DND-41 (cell line): ENCODE data around the gene CPE.
A peak's percentile ranks its signal among the peaks of the same experiment; 100 is the strongest.
"Not testable (repeated sequence)": the region's sequence is repeated elsewhere in the genome, so short reads cannot be mapped to it uniquely, and the experiment has no call there.

Experiments used
- ATAC-seq: fragments of 200-7000 bp; cut with Tn5 transposase; 3 replicates; pipeline ENCODE4 v1.9.1; 2021; ENCODE audit warnings: low read depth; ENCODE audit not compliant: insufficient read depth
- DNase-seq: peaks from one replicate; pipeline ENCODE4 v3.0.0-alpha.2; 2020
- H2AFZ ChIP-seq: 2 replicates; pipeline ENCODE4 v1.6.0; 2012; ENCODE audit warnings: low read depth, low read length
- H3K27ac ChIP-seq: 2 replicates; pipeline ENCODE4 v1.5.1; 2012; ENCODE audit warnings: low read length, inconsistent platforms
- H3K27me3 ChIP-seq: fragments of 200-600 bp; sonication (generic); 2 replicates; pipeline ENCODE4 v1.6.0; 2012; ENCODE audit warnings: low read length, mild to moderate bottlenecking, inconsistent platforms; ENCODE audit not compliant: insufficient read depth, poor library complexity
- H3K36me3 ChIP-seq: 2 replicates; pipeline ENCODE4 v1.5.1; 2012; ENCODE audit warnings: low read length, inconsistent platforms; ENCODE audit not compliant: insufficient read depth
- H3K4me1 ChIP-seq: 2 replicates; pipeline ENCODE4 v1.5.1; 2012; ENCODE audit warnings: mild to moderate bottlenecking, low read length; ENCODE audit not compliant: insufficient read depth
- H3K4me2 ChIP-seq: 2 replicates; pipeline ENCODE4 v1.6.0; 2012; ENCODE audit warnings: mild to moderate bottlenecking, moderate library complexity, low read length, inconsistent platforms; ENCODE audit not compliant: insufficient read depth
- H3K4me3 ChIP-seq, 2 experiments: fragments of 200-600 bp in 1 of 2; shearing (Covaris generic) in 1 of 2; 2 replicates each; pipeline ENCODE4 v1.5.1; 2012 to 2016; ENCODE audit warnings: inconsistent platforms in 2 of 2, low read length in 2 of 2, mild to moderate bottlenecking in 2 of 2, low read depth in 1 of 2, moderate library complexity in 1 of 2
- H3K79me2 ChIP-seq: 2 replicates; pipeline ENCODE4 v1.6.0; 2012; ENCODE audit warnings: low read length, inconsistent platforms; ENCODE audit not compliant: insufficient read depth
- H3K9ac ChIP-seq: 2 replicates; pipeline ENCODE4 v1.6.0; 2012; ENCODE audit warnings: low read depth, mild to moderate bottlenecking, inconsistent platforms, low read length, moderate library complexity
- H3K9me3 ChIP-seq: 2 replicates; pipeline ENCODE4 v1.5.1; 2012; ENCODE audit warnings: low read length, moderate library complexity, mild to moderate bottlenecking, inconsistent platforms; ENCODE audit not compliant: insufficient read depth, severe bottlenecking
- H4K20me1 ChIP-seq: 2 replicates; pipeline ENCODE4 v1.6.0; 2012; ENCODE audit warnings: low read length; ENCODE audit not compliant: insufficient read depth
- CTCF ChIP-seq: IDR thresholded peaks from 2 replicates; pipeline ENCODE4 v1.5.1; 2012; ENCODE audit warnings: borderline replicate concordance, low read length, moderate library complexity, mild to moderate bottlenecking; ENCODE audit not compliant: poor library complexity, severe bottlenecking; ENCODE audit errors: extremely low read depth
- EZH2 ChIP-seq: IDR thresholded peaks from 3 replicates; pipeline ENCODE4 v1.6.1; 2012; ENCODE audit warnings: borderline replicate concordance, low read depth, mild to moderate bottlenecking, moderate library complexity, low read length, inconsistent platforms; ENCODE audit not compliant: severe bottlenecking

CPE gene

GRCh38 chr4:165335163-165335703 is 43.6 kb upstream of the CPE start:
- H2AFZ ChIP-seq = no peak overlapping the region
- peaks cover 98% of the 10 kb centered on the region for H3K36me3 ChIP-seq
- no peaks in the 10 kb centered on the region for H3K27me3 ChIP-seq
- H3K79me2 ChIP-seq = peaks cover 80% of the 10 kb centered on the region
- peak overlapping the region; percentile 83; the same call in 1 of the 2 replicates for H3K4me2 ChIP-seq
- ATAC-seq (no peak), DNase-seq (no peak)
- TF ChIP-seq CTCF (no peak), EZH2 (no peak)
- H3K4me1 ChIP-seq = peaks cover 68% of the 10 kb centered on the region
- H3K27ac ChIP-seq = no peak overlapping the region; the same call in 1 of the 2 replicates
- H4K20me1 ChIP-seq = peaks cover 75% of the 10 kb centered on the region
- peak overlapping the region; percentile 14; the same call in 1 of the 2 replicates for H3K9ac ChIP-seq
- peak overlapping the region in 1 of 2 experiments; percentile 19; a peak in 1 of 4 replicates for H3K4me3 ChIP-seq
- H3K9me3 ChIP-seq = no peaks in the 10 kb centered on the region

DNA sequence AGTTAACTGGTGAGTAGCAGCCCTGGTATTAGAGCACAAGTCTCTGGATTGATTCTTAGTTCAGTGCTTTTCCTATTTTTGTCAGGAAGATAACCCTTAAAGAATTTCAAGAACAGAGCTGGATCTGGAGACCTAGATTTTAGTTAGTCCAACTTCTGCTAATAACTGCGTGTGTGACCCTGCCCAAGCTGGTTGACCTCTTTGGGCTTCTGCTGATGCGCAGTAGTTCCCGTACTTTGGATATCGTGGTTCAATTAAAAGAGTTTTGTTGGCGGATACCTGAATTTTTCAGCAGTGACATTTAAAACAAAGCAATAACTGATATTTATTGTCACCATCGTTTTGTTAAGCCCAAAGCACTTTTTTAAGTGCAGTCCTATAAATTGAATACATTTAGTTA is 42.1 kb upstream of the CPE start:
- H3K4me3 ChIP-seq = no peak overlapping the region; a peak in 1 of 4 replicates
- no peak for DNase-seq
- peak overlapping the region; percentile 47 for H3K4me2 ChIP-seq

DNA sequence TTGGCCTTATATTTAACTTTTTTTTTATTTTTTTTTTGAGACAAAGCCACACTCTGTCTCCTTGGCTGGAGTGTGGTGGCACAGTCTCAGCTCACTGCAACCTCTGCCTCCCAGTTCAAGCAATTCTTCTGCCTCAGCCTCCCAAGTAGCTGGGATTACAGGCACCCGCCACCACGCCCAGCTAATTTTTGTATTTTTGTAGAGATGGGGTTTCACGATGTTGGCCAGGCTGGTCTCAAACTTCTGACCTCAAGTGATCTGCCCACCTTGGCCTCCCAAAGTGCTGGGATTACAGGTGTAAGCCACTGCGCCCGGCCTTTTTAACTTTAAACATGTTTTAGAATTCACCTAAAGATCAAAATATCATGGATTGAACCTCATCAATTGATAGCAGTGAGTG is 36.5 kb upstream of the CPE start:
- H3K27me3 ChIP-seq, H3K4me2 ChIP-seq, ATAC-seq, H3K79me2 ChIP-seq, DNase-seq, H3K27ac ChIP-seq, H3K4me1 ChIP-seq, H3K9me3 ChIP-seq, H3K9ac ChIP-seq, H2AFZ ChIP-seq, H3K4me3 ChIP-seq: not testable (repeated sequence)
- peaks cover 66% of the 10 kb centered on the region for H3K36me3 ChIP-seq
- peaks cover 18% of the 10 kb centered on the region for H4K20me1 ChIP-seq

More for the DNA sequence above, 42.1 kb upstream of the CPE start:
- Histone ChIP-seq H3K9me3 (no peaks in the 10 kb centered on the region), H3K79me2 (peaks cover 65% of the 10 kb centered on the region), H3K36me3 (peaks cover 98% of the 10 kb centered on the region), H4K20me1 (peaks cover 60% of the 10 kb centered on the region), H3K27ac (no peak overlapping the region), H3K9ac (no peak overlapping the region), H2AFZ (no peak overlapping the region), H3K27me3 (no peaks in the 10 kb centered on the region), H3K4me1 (peaks cover 53% of the 10 kb centered on the region)
- no peak for ATAC-seq
- TF ChIP-seq EZH2 = no peak
- no peak for TF ChIP-seq CTCF

DNA sequence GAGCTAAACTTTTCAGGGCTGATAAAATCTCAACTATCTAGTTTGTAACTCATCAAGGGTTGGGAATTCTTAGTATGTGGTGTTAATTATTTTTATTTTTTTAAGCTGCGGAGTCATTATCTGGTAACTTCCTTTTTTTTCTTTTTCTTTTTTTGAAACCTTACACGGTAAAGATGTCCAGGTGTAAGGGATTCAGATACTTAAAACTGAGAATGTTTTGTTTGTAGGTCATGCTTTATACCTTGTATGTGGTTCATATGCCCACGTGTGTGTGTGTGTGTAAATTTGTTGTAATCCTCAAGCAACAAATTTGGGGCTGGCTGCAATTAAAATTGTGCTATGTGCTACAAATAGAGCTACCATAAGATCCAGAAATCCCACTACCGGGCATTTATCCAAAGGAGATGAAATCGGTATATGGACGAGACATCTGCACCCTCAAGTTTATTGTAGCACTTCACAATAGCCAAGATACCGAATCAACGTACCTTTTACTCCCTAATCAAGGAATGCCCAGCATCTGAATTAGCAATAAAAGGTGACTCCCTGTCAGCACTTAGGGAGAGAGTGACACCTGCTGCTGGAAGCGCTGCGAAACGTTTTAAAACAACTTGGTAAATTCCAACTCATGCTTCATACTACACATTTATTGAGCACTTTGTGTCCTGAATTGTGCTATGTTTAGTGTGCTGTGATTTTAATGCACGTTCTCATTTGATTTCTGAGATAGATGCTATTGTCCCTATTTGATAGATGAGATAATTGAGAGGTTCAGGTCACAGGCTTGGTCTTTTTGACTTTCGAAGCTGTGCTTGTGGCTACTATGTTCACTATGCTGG is 35.2 kb upstream of the CPE start:
- peaks cover 54% of the 10 kb centered on the region for H3K36me3 ChIP-seq
- no peak overlapping the region for H2AFZ ChIP-seq
- H3K9me3 ChIP-seq = no peaks in the 10 kb centered on the region
- H3K4me1 ChIP-seq = no peaks in the 10 kb centered on the region
- H4K20me1 ChIP-seq = peaks cover 12% of the 10 kb centered on the region
- H3K9ac ChIP-seq = no peak overlapping the region
- peak; percentile 64 for TF ChIP-seq CTCF
- TF ChIP-seq EZH2 = no peak
- no peak overlapping the region for H3K27ac ChIP-seq
- peak; percentile 62; the same call in 2 of the 3 replicates for ATAC-seq
- H3K27me3 ChIP-seq = no peaks in the 10 kb centered on the region
- H3K4me3 ChIP-seq = no peak overlapping the region
- H3K79me2 ChIP-seq = no peaks in the 10 kb centered on the region; the same call in 1 of the 2 replicates
- no peak for DNase-seq
- H3K4me2 ChIP-seq = no peak overlapping the region
